ENCODE results near the gene MMP10.
A peak's percentile ranks its signal among the peaks of the same experiment; 100 is the strongest.

MMP10 gene

GRCh38 chr11:102780491-102780918 is at the start of gene MMP10:
Gene MMP10, minus strand, starts transcription at chr11:102780628. Its CDS starts 37 bp downstream, at chr11:102780591.
- FAIRE-seq: peak; percentile 33

- no peak for FAIRE-seq
Observed at GRCh38 chr11:102829316-102830000, 49.0 kb upstream of the MMP10 start.

GRCh38 chr11:102824556-102824955 is 44.1 kb upstream of the MMP10 start:
- FAIRE-seq: no peak

GRCh38 chr11:102819491-102819890 is 39.1 kb upstream of the MMP10 start:
- FAIRE-seq: no peak

- FAIRE-seq: no peak
Observed at GRCh38 chr11:102813484-102813883, 33.1 kb upstream of the MMP10 start.

GRCh38 chr11:102812188-102812587 is 31.8 kb upstream of the MMP10 start:
- FAIRE-seq: no peak

GRCh38 chr11:102810950-102811660 is 30.7 kb upstream of the MMP10 start:
- FAIRE-seq: no peak

GRCh38 chr11:102809971-102810370 is 29.5 kb upstream of the MMP10 start:
- no peak for FAIRE-seq

GRCh38 chr11:102807921-102808320 is 27.5 kb upstream of the MMP10 start:
- FAIRE-seq: no peak

GRCh38 chr11:102806296-102806695 is 25.9 kb upstream of the MMP10 start:
- FAIRE-seq: no peak

GRCh38 chr11:102802341-102802740 is 21.9 kb upstream of the MMP10 start:
- no peak for FAIRE-seq

GRCh38 chr11:102800767-102801166 is 20.3 kb upstream of the MMP10 start:
- no peak for FAIRE-seq

GRCh38 chr11:102799681-102800340 is 19.4 kb upstream of the MMP10 start:
- FAIRE-seq: no peak

GRCh38 chr11:102798012-102798746 is 17.8 kb upstream of the MMP10 start, which contains the start of gene MMP1:
Gene MMP1, minus strand, starts transcription at chr11:102798160. Its CDS starts 68 bp downstream, at chr11:102798092.
- no peak for FAIRE-seq

GRCh38 chr11:102794382-102794781 is 14.0 kb upstream of the MMP10 start:
- FAIRE-seq: no peak

GRCh38 chr11:102793677-102794290 is 13.4 kb upstream of the MMP10 start:
- no peak for FAIRE-seq

- FAIRE-seq: no peak
Observed at GRCh38 chr11:102792604-102793003, 12.2 kb upstream of the MMP10 start.

- no peak for FAIRE-seq
Observed at GRCh38 chr11:102791271-102792036, 11.0 kb upstream of the MMP10 start.

GRCh38 chr11:102788334-102788995 is 8.0 kb upstream of the MMP10 start:
- no peak for FAIRE-seq

- no peak for FAIRE-seq
Observed at GRCh38 chr11:102784380-102784779, 4.0 kb upstream of the MMP10 start.

- FAIRE-seq: no peak
Observed at GRCh38 chr11:102783720-102784119, 3.3 kb upstream of the MMP10 start.
